Neural progenitor cell (in vitro differentiated cells): ENCODE measurements around the gene SLC25A26. TPM values are rescaled to one million over a fixed set of nuclear protein-coding genes. Genes with fewer than 3 reads are reported as not detected.
"Not testable (repeated sequence)": the region's sequence is repeated elsewhere in the genome, so short reads cannot be mapped to it uniquely, and the experiment has no call there.

ENCODE experiments used
- DNase-seq: peaks from one replicate; pipeline ENCODE4 v3.0.0-alpha.2; 2016; ENCODE audit warnings: low spot score
- H2AFZ ChIP-seq: fragments of 200-600 bp; sonication (generic); replicated peaks from 2 replicates; pipeline ENCODE4 v1.6.1; 2016; ENCODE audit warnings: antibody characterized with exemption
- H3F3A ChIP-seq: fragments of 200-600 bp; sonication (generic); 2 replicates; pipeline ENCODE4 v1.6.1; 2016; ENCODE audit warnings: antibody characterized with exemption, low read depth
- H3K27ac ChIP-seq: fragments of 200-600 bp; sonication (generic); 2 replicates; pipeline ENCODE4 v1.5.1; 2016; ENCODE audit warnings: mild to moderate bottlenecking
- H3K27me3 ChIP-seq: fragments of 200-600 bp; sonication (generic); 2 replicates; pipeline ENCODE4 v1.6.1; 2016; ENCODE audit warnings: mild to moderate bottlenecking, moderate library complexity
- H3K36me3 ChIP-seq: fragments of 200-600 bp; sonication (generic); 2 replicates; pipeline ENCODE4 v1.5.1; 2016
- H3K4me1 ChIP-seq: fragments of 200-600 bp; sonication (generic); 2 replicates; pipeline ENCODE4 v1.6.1; 2016; ENCODE audit warnings: mixed run types
- H3K4me2 ChIP-seq: fragments of 200-600 bp; sonication (generic); 2 replicates; pipeline ENCODE4 v1.6.1; 2016
- H3K4me3 ChIP-seq: fragments of 200-600 bp; sonication (generic); 2 replicates; pipeline ENCODE4 v1.5.1; 2016
- H3K79me2 ChIP-seq: fragments of 200-600 bp; sonication (generic); 2 replicates; pipeline ENCODE4 v1.6.1; 2016; ENCODE audit warnings: low read depth
- H3K9ac ChIP-seq: fragments of 200-600 bp; sonication (generic); 2 replicates; pipeline ENCODE4 v1.6.1; 2016
- H3K9me3 ChIP-seq: fragments of 200-600 bp; sonication (generic); 2 replicates; pipeline ENCODE4 v1.5.1; 2016; ENCODE audit warnings: low read depth
- H4K20me1 ChIP-seq: fragments of 200-600 bp; sonication (generic); 2 replicates; pipeline ENCODE4 v1.6.1; 2016; ENCODE audit warnings: low read depth
- H3K27ac Mint-ChIP-seq: 3 replicates; pipeline ENCODE4 v1.8.0; 2021; ENCODE audit warnings: mixed read lengths
- H3K27me3 Mint-ChIP-seq: 2 replicates; pipeline ENCODE4 v1.8.0; 2022; ENCODE audit warnings: low read depth, mild to moderate bottlenecking, inconsistent platforms, moderate library complexity, mixed read lengths; ENCODE audit not compliant: insufficient read depth
- H3K36me3 Mint-ChIP-seq: 3 replicates; pipeline ENCODE4 v1.8.0; 2021; ENCODE audit warnings: mixed read lengths
- H3K4me1 Mint-ChIP-seq: 3 replicates; pipeline ENCODE4 v1.8.0; 2021; ENCODE audit warnings: mixed read lengths
- H3K4me3 Mint-ChIP-seq: 3 replicates; pipeline ENCODE4 v1.8.0; 2021; ENCODE audit warnings: mild to moderate bottlenecking, moderate library complexity, mixed read lengths
- H3K9me3 Mint-ChIP-seq: 3 replicates; pipeline ENCODE4 v1.8.0; 2020; ENCODE audit warnings: mixed read lengths
- CTCF ChIP-seq: fragments of 200-600 bp; sonication (generic); IDR thresholded peaks from 2 replicates; pipeline ENCODE4 v1.5.1; 2017; ENCODE audit warnings: antibody characterized with exemption, mild to moderate bottlenecking
- EZH2 ChIP-seq: fragments of 200-600 bp; sonication (generic); IDR thresholded peaks from 2 replicates; pipeline ENCODE4 v1.6.1; 2017; ENCODE audit warnings: antibody characterized with exemption, mild to moderate bottlenecking, moderate library complexity
- EZH2phosphoT487 ChIP-seq: fragments of 200-600 bp; sonication (generic); IDR thresholded peaks from 2 replicates; pipeline ENCODE4 v1.6.1; 2017; ENCODE audit warnings: antibody characterized with exemption
- total RNA-seq: library from RNA; depleted of rRNA; stranded (reverse); fragments of >200 nt; gene quantifications from 2 replicates; pipeline ENCODE4 v1.2.3, GENCODE V29; 2015; ENCODE audit warnings: low replicate concordance

SLC25A26 gene
- total RNA-seq, 1 donor from 2014 or later: 17.0 TPM

DNA sequence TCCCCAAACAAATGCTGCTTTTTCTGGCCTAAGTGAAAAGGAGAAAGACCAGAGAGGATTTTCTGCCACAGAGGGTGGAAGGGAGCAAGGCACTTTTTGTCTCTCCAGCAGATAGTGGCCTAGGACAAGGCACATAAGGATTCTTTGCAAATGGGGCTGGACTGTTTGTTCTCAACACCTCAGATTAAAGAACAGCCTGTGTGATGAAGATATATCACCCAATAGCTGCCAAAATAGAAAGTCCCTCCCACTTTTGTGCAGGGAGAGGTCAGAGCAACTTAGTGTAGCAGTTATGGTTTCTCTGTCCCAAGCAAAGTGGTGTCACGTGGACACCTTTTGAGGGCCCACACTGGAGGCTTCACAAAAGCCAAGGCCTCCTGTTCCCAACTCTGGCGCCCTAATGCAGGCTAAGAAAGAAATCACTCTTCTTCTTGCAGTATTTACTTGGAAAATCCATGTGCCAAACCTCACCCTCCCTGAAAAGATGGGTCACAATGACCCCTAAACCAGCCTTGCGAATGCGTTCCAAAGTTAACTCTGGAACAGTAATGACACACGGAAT lies 195.1 kb downstream of the SLC25A26 start:
- H3K9me3 Mint-ChIP-seq: peaks cover 22% of the 10 kb centered on the region
- Histone ChIP-seq H3K9ac (no peak overlapping the region), H3F3A (peaks cover 31% of the 10 kb centered on the region), H3K4me3 (no peak overlapping the region), H3K27ac (peak overlapping the region; percentile 67), H3K9me3 (no peaks in the 10 kb centered on the region), H3K36me3 (peaks cover 15% of the 10 kb centered on the region), H3K79me2 (peaks cover 99% of the 10 kb centered on the region), H3K4me1 (peaks cover 23% of the 10 kb centered on the region), H3K4me2 (no peak overlapping the region), H4K20me1 (peaks cover 94% of the 10 kb centered on the region), H3K27me3 (no peaks in the 10 kb centered on the region), H2AFZ (no peak overlapping the region)
- no peak for DNase-seq
- H3K4me3 Mint-ChIP-seq: no peak overlapping the region
- H3K27ac Mint-ChIP-seq: no peak overlapping the region
- TF ChIP-seq CTCF: no peak
- TF ChIP-seq EZH2phosphoT487: no peak
- TF ChIP-seq EZH2: no peak
- H3K36me3 Mint-ChIP-seq: peaks cover 54% of the 10 kb centered on the region
- H3K27me3 Mint-ChIP-seq: peaks cover 8% of the 10 kb centered on the region
- peaks cover 24% of the 10 kb centered on the region for H3K4me1 Mint-ChIP-seq

DNA sequence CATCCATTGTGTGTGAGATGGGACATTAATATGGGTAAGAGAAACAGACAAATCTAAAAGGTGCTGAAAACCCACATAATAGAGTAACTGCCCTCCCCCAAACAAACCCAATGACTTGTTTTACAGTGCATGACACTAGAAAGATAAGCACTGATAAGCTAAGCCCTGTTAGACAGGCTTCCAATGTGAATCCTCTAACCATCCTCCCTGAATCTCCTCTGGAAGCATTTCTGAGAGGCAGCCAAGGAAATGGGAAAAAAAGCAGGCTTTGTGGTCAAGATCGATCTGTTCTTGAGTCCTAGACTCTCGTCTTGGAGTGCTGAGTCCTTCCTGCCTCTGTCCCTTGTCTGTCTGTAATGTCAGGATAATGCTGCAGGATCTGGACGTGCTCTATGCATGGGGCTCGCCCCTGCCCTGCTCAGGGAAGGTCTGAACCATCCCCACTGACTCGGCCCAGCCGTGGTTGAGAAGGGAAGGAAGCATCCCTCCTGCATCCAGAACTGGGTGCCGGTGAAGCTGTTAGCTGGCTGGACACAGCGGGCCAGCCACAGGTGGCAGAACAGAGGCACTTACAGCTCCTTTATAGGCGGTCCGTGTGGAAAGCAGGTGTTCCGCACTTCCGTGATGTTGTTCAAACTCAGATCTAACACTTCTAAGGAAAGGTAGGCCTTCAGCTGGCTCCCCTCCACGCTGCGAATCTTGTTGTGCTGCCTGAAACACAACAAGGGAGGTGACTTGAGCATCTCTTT lies 195.9 kb downstream of the SLC25A26 start:
- no peak overlapping the region for H3K27ac Mint-ChIP-seq
- Histone ChIP-seq H3K4me3 (no peak overlapping the region), H2AFZ (no peak overlapping the region), H3K9me3 (no peaks in the 10 kb centered on the region), H4K20me1 (peaks cover 86% of the 10 kb centered on the region), H3K36me3 (peaks cover 21% of the 10 kb centered on the region), H3K4me2 (no peak overlapping the region), H3K79me2 (peaks cover 99% of the 10 kb centered on the region), H3K27me3 (no peaks in the 10 kb centered on the region), H3K9ac (no peak overlapping the region), H3F3A (peaks cover 25% of the 10 kb centered on the region), H3K27ac (peak overlapping the region; percentile 49), H3K4me1 (peaks cover 23% of the 10 kb centered on the region)
- DNase-seq: no peak
- H3K4me1 Mint-ChIP-seq: peaks cover 21% of the 10 kb centered on the region
- H3K9me3 Mint-ChIP-seq: peaks cover 28% of the 10 kb centered on the region
- no peak for TF ChIP-seq EZH2
- peaks cover 8% of the 10 kb centered on the region for H3K27me3 Mint-ChIP-seq
- no peak overlapping the region for H3K4me3 Mint-ChIP-seq
- peaks cover 53% of the 10 kb centered on the region for H3K36me3 Mint-ChIP-seq

DNA sequence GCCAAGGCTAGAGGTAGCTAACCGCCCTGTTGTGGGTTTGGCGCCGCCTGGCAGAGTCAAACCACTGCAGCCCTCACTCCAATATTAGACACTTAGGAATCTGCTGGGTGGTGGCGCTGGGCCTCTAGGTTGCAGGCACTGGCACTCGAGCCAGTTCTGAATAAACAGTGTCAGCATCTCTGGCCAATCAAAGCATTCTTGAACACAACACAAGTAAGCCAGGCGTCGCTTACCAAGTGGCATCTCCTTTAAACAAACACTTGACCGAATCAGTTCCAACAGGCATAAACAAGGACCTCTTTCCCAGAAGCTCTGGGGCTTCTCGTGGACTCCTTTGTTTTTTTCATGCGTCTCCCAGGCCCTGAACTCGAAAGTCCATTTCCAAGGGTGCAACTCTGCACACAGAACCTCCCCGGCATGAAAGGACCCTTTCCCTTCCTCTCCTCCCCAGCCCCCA lies 197.7 kb downstream of the SLC25A26 start:
- Histone ChIP-seq H3K4me1 (peaks cover 23% of the 10 kb centered on the region), H3K36me3 (peaks cover 21% of the 10 kb centered on the region), H3K4me2 (peak overlapping the region; percentile 16), H3K9ac (no peak overlapping the region), H4K20me1 (peaks cover 70% of the 10 kb centered on the region), H3K27me3 (no peaks in the 10 kb centered on the region), H3F3A (peaks cover 25% of the 10 kb centered on the region), H3K4me3 (no peak overlapping the region), H2AFZ (no peak overlapping the region), H3K79me2 (peaks cover 100% of the 10 kb centered on the region), H3K9me3 (peaks cover 4% of the 10 kb centered on the region), H3K27ac (peak overlapping the region; percentile 76)
- peaks cover 21% of the 10 kb centered on the region for H3K4me1 Mint-ChIP-seq
- no peak for TF ChIP-seq CTCF
- TF ChIP-seq EZH2: no peak
- TF ChIP-seq EZH2phosphoT487: no peak
- H3K27ac Mint-ChIP-seq: peak overlapping the region; percentile 82
- H3K4me3 Mint-ChIP-seq: no peak overlapping the region
- no peak for DNase-seq
- peaks cover 56% of the 10 kb centered on the region for H3K36me3 Mint-ChIP-seq
- H3K9me3 Mint-ChIP-seq: peaks cover 43% of the 10 kb centered on the region
- peaks cover 8% of the 10 kb centered on the region for H3K27me3 Mint-ChIP-seq

DNA sequence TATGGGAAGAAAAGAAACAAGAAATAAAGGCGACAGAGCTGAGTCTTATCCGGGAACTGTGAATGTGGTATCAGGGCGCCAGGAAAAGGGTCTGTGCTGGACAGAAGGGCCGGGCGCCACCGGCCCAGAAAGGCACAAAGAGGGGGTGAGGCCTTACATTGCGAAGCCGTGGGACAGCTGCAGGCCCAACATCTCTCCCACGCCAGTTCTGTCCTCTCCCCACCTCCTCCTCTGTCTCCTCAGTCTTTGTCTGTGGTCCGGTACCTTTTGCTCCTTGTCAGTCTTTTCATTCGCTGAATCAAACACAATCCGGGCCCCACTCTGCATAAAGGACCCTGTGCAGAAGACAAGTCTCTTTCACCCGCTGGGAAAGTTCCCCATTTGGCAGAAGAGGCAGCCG lies 198.2 kb downstream of the SLC25A26 start:
- peaks cover 25% of the 10 kb centered on the region for H3F3A ChIP-seq
- H4K20me1 ChIP-seq: peaks cover 64% of the 10 kb centered on the region
- Mint-ChIP-seq H3K36me3 (peaks cover 60% of the 10 kb centered on the region), H3K4me3 (no peak overlapping the region), H3K9me3 (peaks cover 47% of the 10 kb centered on the region), H3K27ac (peak overlapping the region; percentile 82), H3K4me1 (peaks cover 21% of the 10 kb centered on the region), H3K27me3 (peaks cover 8% of the 10 kb centered on the region)
- peaks cover 100% of the 10 kb centered on the region for H3K79me2 ChIP-seq
- H3K4me2 ChIP-seq: peak overlapping the region; percentile 16
- TF ChIP-seq EZH2: no peak
- TF ChIP-seq EZH2phosphoT487: no peak
- peaks cover 23% of the 10 kb centered on the region for H3K4me1 ChIP-seq
- DNase-seq: no peak
- no peaks in the 10 kb centered on the region for H3K27me3 ChIP-seq
- H3K9me3 ChIP-seq: peaks cover 4% of the 10 kb centered on the region
- H3K27ac ChIP-seq: peak overlapping the region; percentile 76
- H3K9ac ChIP-seq: no peak overlapping the region
- peaks cover 21% of the 10 kb centered on the region for H3K36me3 ChIP-seq
- H3K4me3 ChIP-seq: no peak overlapping the region
- no peak overlapping the region for H2AFZ ChIP-seq

GRCh38 chr3:66421144-66421543 lies 200.3 kb downstream of the SLC25A26 start:
- H3K27ac ChIP-seq, H3K27me3 Mint-ChIP-seq, H3K4me2 ChIP-seq, H3K4me3 Mint-ChIP-seq, H3K4me3 ChIP-seq, H3K27me3 ChIP-seq, H3K9ac ChIP-seq, DNase-seq, H2AFZ ChIP-seq, H3K9me3 ChIP-seq, H3K27ac Mint-ChIP-seq: not testable (repeated sequence)
- Histone ChIP-seq H3F3A (peaks cover 25% of the 10 kb centered on the region), H3K4me1 (peaks cover 23% of the 10 kb centered on the region), H4K20me1 (peaks cover 53% of the 10 kb centered on the region), H3K79me2 (peaks cover 100% of the 10 kb centered on the region), H3K36me3 (peaks cover 17% of the 10 kb centered on the region)
- Mint-ChIP-seq H3K9me3 (peaks cover 55% of the 10 kb centered on the region), H3K4me1 (peaks cover 27% of the 10 kb centered on the region), H3K36me3 (peaks cover 64% of the 10 kb centered on the region)

DNA sequence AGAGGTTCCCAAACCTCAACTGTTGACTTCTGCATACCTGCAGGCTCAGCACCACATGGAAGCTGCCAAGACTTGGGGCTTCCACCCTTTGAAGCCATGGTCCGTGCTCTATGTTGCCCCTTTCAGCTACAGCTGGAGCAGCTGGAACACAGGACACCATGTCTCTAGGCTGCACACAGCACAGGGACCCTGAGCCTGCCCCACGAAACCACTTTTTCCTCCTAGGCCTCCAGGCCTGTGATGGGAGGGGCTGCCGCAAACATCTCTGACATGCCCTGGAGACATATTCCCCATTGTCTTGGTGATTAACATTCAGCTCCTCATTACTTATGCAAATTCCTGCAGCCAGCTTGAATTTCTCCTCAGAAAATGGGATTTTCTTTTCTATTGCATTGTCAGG lies 201.1 kb downstream of the SLC25A26 start:
- not testable (repeated sequence) for DNase-seq, H3K27me3 Mint-ChIP-seq, H3K4me3 Mint-ChIP-seq, H3K27me3 ChIP-seq, H3K27ac Mint-ChIP-seq, H3K4me2 ChIP-seq, H3K4me3 ChIP-seq, H2AFZ ChIP-seq, H3K9ac ChIP-seq, H3K27ac ChIP-seq, H3K9me3 ChIP-seq
- Mint-ChIP-seq H3K9me3 (peaks cover 55% of the 10 kb centered on the region), H3K4me1 (peaks cover 32% of the 10 kb centered on the region), H3K36me3 (peaks cover 66% of the 10 kb centered on the region)
- H3K79me2 ChIP-seq: peaks cover 100% of the 10 kb centered on the region
- H3K36me3 ChIP-seq: peaks cover 17% of the 10 kb centered on the region
- H3F3A ChIP-seq: peaks cover 25% of the 10 kb centered on the region
- peaks cover 23% of the 10 kb centered on the region for H3K4me1 ChIP-seq
- H4K20me1 ChIP-seq: peaks cover 53% of the 10 kb centered on the region
